NAMALWA (cell line): ENCODE data around the gene CHST15.

Source experiments
- DNase-seq: peaks from one replicate; pipeline ENCODE4 v3.0.0-alpha.2; 2015; ENCODE audit warnings: low spot score

CHST15 gene

GRCh38 chr10:124044143-124044862 is 49.1 kb downstream of the CHST15 start:
- no peak for DNase-seq

DNA sequence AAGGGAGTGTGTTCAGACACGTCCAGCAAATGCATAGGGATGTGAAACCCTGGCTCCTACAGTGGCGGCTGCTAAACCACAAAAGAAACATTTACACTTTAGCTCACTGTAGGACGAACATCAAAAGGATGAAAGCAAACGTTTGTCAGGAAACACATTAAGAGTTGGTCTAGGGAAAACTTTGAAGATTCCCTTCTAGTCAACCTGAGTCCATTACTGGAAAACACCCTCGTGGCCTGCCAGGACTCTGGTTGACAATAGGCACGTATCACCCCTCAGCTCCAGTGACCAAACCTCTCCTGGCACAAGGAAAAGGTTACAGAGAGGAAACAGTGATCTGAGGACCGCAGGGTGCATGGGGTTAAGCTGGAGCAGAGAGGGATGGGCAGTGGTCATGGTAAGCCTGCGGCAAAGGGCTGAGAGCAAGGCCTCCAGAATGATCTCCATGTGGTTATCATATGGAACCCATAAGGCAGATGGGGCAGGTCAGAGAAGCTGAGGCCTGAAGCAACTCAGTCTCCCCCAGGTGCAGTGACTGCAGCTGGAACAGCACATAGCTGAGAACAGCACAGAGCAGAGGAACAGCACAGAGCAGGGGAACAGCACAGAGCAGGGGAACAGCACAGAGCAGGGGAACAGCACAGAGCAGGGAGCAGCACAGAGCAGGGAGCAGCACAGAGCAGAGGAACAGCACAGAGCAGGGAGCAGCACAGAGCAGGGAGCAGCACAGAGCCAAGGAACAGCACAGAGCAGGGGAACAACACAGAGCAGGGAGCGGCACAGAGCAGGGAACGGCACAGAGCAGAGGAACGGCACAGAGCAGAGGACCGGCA is 49.9 kb downstream of the CHST15 start:
- peak; percentile 65 for DNase-seq

DNA sequence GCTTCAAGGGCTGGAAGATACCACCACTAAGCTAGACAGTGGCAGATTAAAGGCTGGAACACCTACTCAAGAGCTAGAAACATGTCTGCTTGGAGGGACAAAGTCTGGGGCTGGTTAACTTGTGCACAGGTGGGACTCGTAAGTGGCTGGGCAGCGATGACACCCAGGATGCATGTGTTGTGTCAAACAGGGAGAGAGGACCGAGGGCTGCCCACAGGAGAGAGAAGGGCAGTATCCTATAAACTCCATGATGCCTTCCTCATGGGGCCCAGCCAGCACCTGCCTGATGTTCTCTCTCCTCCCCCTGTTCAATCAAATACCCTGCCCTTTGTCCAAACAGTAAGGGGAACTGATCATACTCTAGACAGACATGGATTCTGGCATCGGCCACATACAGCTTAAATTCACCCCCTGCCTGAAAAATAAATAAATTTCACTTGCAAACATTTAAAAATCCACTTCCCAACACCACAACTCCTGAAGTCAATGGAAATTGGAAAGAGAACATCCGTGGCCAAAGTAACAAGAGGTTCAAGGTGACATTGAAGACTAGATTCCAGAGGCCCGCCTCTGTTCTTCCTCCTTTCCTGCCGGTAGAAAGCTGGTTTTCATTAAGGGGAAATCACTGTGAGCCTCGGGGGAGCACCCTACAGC is 50.6 kb downstream of the CHST15 start:
- no peak for DNase-seq

GRCh38 chr10:124041675-124042445 is 51.5 kb downstream of the CHST15 start:
- no peak for DNase-seq

DNA sequence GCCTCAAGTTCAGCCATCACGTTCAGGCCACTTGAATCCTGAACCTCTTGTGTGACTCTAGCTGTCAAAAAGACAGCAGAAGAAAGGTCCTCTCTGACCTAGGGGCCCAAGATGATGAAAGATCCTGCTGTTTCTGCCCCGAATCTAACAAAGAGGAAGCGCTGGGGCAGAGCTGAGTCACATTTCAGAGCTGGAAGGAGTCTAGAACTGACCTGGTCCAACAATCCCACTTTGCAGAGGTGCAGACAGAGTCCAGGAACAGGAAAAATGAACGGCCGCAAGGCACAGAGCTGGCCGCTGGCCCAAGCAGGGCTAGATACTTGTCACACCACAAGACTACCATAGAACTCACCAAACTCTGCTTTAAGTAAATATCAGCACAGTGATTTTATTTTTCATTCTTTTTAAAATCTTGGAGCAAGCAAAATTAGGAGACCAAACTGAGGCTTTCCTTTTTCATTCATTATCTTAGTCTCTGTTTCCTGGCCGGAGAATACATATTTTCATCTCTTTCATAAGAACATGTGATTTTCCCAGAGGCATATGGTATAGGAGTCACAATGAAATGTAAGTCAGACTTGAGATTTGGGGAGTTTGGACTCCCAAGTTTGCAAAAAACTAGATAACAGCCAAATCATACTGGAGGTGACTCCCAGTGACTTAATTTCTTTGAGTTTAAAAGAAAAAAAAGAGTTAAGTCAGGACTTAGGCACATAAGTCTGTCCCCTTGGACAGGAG is 52.8 kb downstream of the CHST15 start:
- no peak for DNase-seq

GRCh38 chr10:124039483-124040013 is 53.9 kb downstream of the CHST15 start:
- no peak for DNase-seq

DNA sequence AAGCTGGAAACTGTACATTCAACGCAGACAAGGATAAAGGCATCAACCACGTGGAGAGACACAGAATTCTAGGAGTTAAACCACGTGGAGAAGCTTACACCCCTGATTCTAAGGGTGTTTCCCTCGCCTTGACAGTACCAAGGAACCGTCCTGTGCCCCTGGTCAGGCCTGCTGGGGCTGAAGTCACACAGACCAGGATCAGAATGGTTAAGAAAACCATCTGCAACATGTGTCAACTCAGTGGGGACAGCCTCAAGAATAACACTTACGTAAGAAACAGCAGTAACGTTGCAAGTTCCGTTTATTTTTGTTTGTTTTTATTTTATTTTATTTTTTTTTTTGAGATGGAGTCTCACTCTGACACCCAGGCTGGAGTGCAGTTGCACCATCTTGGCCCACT is 55.6 kb downstream of the CHST15 start:
- no peak for DNase-seq

GRCh38 chr10:124037286-124037685 is 56.1 kb downstream of the CHST15 start:
- DNase-seq, result no peak

DNA sequence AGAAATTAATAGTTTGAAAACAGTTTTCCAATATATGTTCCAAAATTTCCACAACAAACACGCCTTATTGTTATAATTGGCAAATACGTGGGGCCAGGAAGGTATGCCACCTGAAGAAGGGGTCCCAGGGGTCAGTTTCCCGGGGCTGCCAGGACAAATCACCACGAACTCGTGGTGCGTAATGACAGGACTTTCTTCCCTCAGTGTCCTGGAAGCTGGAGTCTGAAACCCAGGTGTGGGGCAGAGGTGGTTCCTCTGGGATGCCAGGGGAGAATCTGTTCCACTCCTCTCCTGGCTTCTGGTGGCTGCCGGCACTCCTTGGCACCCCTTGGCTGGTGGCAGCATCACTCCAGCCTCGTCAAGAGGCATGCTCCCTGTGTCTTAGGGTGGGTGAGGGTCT is 56.7 kb downstream of the CHST15 start:
- no peak for DNase-seq

DNA sequence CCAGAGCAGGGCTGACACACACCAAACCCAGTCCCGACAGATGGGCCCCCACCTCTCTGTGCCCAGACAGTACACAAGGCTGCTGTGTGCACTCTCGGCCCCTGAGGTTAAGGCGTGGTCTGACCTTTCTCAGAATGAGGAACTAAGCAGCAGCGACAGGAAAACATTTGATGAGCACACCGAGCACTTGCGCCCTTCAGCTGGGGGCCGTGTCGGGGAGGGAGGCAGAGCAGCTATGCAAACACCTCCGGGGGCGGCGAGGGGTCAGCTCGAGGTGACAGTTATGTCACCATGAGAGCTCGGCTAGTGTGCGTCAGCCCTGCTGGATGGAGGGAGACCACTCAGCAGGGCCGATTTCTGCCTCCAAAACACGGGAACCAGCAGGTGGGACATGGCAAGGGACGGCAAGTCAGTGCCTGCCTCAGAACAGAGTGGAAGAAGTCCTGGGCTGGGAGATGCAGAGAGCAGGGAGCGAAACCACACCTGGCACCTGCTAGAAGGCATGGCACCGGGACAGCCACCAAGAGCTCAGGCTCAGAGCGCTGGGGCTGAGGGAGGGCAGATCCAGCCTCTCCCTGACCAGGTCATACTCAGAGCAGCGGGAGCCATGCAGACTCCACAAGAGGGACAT is 57.4 kb downstream of the CHST15 start:
- peak; percentile 97 for DNase-seq

DNA sequence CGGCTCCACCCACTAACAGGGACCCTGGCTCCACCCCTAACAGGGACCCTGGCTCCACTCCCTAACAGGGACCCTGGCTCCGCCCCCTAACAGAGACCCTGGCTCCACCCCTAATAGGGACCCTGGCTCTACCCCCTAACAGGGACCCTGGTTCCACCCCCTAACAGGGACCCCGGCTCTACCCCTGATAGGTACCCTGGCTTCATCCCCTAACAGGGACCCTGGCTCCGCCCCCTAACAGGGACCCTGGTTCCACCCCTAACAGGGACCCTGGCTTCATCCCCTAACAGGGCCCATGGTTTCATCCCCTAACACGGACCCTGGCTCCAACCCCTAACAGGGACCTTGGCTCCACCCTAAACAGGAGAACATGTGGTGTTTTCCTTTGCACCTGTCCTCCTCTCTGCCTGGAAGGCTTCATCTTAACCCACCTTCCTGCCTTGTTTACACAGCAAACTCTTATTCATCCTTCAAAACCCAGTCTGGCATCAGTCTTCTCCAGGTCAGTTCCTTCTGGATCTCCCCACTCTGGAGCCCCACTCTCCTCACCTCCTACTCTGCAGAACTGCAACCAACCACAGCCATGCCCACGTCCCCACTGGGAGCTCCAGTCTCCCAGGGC is 58.0 kb downstream of the CHST15 start:
- peak; percentile 59 for DNase-seq

- peak; percentile 12 for DNase-seq
Measured at GRCh38 chr10:124034576-124035305, 58.7 kb downstream of the CHST15 start.

DNA sequence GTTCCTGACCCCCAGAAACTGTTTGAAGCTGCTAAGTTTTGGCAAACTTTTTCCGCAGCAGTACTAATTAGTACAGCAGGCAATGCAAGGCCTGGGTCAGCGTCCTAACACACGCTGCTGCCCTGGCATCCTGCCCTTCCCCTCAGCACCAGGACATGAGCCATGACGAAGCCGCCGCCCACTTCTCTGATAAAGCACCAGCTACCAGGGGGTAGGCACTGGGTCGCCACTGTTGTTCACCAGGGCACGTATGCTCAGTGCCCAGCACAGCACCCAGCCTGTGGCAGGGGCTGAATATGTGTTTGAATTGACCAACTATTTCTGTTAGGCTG is 59.5 kb downstream of the CHST15 start:
- no peak for DNase-seq

DNA sequence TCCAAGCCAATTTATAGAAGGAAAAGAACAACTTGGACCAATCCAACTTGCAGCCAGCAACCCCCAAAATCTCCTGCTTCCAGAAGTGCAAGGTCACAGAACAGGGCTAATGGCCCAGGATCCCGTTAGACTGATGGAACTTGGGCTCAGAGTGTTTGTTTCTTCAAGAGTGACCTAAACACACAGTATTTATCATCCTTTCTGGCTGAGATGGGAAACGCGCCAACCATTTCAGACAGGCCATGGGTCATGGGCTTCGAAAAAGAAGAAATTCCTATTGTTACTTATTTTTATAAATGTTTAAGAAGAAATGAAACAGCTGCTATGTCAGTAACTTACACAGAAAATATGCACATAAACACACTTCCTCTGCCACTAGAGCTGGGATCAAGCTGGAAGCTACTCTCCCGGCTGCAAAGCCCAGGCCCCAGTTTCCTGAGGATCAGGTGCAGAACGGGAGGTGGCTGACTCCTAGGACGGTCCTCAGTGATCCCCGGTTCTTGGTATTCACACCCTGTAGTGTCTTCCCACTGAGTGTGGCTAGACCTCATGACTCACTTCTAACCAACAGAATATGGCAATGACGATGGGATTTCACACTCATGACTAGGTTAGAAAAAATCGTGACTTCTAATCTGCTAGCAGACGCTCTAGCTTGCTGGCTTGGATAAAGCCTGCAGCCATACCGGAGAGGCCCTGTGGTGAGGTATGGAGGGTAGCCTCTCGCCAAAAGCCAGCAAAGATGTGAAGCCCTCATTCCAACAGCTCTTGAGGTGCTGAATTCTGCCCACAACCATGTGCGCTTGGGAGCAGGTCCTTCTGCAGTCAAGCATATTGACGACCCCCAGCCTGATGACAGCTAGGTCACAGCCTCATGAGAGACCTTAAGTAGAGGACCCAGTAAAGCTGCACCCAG is 60.2 kb downstream of the CHST15 start:
- no peak for DNase-seq

DNA sequence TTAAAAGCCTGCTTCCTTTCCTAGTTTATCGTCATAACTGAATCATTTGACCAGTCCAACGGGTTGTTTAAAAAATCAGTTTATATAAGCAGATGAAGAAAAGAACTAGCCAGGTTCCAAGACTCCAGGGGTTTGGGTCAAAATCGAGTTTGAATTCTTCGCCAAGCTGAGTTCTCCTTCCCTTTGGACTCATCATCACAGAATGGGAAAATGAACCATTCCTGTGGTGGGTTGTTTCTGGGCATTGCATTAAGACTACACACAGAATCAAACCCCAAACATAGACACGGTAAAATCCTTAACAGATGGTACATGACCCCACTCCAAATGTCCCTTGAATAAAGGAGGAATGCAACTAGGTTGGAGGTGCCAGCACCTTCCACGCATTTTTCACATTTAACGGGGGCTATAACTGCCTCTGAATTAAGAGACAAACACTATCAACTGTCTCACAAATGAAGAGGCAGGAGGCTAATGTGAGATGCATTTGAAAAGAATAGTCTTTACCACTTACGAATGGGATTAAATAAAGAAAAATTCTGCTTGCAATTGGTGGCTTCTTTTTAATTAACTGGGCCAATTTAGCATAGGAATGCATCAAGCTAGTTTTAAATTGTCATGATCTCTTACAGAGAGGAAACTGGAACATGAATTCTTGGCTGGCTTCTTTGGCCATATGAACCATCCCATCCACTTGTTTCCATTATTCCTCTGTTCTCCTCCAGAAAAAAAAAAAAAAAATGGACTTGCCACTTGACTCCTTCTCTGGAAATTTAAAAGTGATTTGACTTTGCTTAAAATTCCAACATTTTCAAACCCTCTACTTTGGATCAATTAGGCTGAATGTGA is 61.1 kb downstream of the CHST15 start:
- no peak for DNase-seq

DNA sequence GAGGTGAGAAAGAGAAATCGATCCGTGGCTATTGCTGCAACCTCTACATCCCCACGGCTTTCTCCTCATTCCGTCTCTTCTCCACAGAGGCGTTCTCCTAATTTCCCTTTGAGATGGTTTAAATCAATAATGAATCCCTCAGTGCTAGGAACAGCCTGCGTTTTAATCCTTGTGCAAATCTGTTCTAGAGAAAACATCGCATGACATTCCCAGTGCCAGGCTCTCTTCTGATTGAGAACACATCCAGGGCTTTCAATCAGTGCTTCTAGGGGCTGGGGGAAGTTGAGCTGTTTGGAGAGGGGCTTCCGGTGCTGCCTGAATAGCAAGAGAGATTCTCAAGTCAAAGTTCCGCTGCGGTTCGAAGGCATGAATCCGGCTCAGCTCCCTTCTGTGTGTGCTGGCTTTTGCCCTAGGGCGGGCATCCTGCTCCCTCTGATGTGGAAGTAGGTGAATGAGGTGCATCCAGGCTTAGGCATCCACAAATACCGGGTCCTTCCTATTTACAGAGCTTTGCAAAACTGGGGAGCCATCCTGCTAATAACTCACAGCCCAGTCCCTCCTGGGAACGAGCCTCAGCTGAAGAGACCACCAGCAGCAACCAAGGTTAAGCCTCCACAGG is 62.8 kb downstream of the CHST15 start:
- DNase-seq, result no peak

DNA sequence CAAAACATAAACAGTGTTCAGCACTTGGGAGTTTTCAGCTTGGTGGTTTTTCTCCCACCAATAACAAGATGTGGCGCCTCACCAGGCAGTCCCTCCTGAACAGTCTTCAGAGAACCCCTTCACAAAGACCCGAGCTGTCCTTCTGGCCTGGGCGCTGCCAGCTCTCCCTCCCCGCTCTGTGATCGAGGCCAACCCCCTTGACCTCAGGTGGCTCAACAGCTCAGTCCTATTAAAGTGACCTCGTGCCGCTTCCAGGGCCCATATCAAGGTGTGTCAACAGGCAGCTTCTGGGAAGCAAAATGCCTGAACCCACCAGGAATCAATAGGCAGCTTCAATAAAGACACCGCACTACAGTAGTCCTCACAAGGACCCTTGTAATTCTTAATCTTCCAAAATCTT is 63.3 kb downstream of the CHST15 start:
- no peak for DNase-seq
